Endothelial cell of umbilical vein (primary cell): ENCODE results near the gene RAB3C. TPM values are rescaled to one million over a fixed set of nuclear protein-coding genes. Genes with fewer than 3 reads are reported as not detected.

Experiments
- BruUV-seq: library from RNA; stranded (reverse); fragments of 400-500 nt; replicated peaks from 2 replicates; lab custom pipeline; 2021; lab: Mats Ljungman, UMichigan
- CTCF ChIA-PET: fragments of 300-600, 350-600 bp; sonication (Branson Sonifier 250); formaldehyde crosslinking; loops from one replicate; lab custom pipeline; 2021; ENCODE audit warnings: antibody characterized with exemption, inconsistent platforms; lab: Charles Lee
- POLR2A ChIA-PET: fragments of 300-600, 350-600 bp; sonication (Branson Sonifier 250); formaldehyde crosslinking; loops from one replicate; lab custom pipeline; 2021; ENCODE audit warnings: antibody characterized with exemption, inconsistent platforms; lab: Charles Lee
- DNase-seq: peaks from one replicate; pipeline ENCODE4 v3.0.0-alpha.2; 2011; ENCODE audit warnings: low read depth, low spot score
- FAIRE-seq: peaks from 2 replicates; lab custom pipeline; 2011; peaks lifted over from hg19 to GRCh38; lab: Jason Lieb, UNC
- H2AFZ ChIP-seq: 2 replicates; pipeline ENCODE4 v1.6.0; 2012; ENCODE audit warnings: low read depth, low read length, control low read depth, inconsistent platforms
- H3K27ac ChIP-seq: 2 replicates; pipeline ENCODE4 v1.5.1; 2011; ENCODE audit warnings: low read depth, mild to moderate bottlenecking, control low read depth, low read length, moderate library complexity; ENCODE audit not compliant: insufficient read depth
- H3K27me3 ChIP-seq, 2 experiments: 2 replicates each; pipeline versions ENCODE4 v1.6.0 to v1.6.1; 2011; ENCODE audit warnings: low read length in 2 of 2, mixed read lengths in 1 of 2; ENCODE audit not compliant: control insufficient read depth in 2 of 2, insufficient read depth in 2 of 2
- H3K36me3 ChIP-seq, 2 experiments: 2 replicates in 1 of 2; 3 replicates in 1 of 2; pipeline ENCODE4 v1.5.1; 2011; ENCODE audit warnings: low read length in 2 of 2, mild to moderate bottlenecking in 1 of 2, moderate library complexity in 1 of 2; ENCODE audit not compliant: control insufficient read depth in 2 of 2, insufficient read depth in 2 of 2; ENCODE audit errors: extremely low read depth in 1 of 2
- H3K4me1 ChIP-seq: 3 replicates; pipeline ENCODE4 v1.5.1; 2011; ENCODE audit warnings: mild to moderate bottlenecking, low read length; ENCODE audit not compliant: control insufficient read depth, insufficient read depth; ENCODE audit errors: extremely low read depth
- H3K4me2 ChIP-seq: 2 replicates; pipeline ENCODE4 v1.6.1; 2011; ENCODE audit warnings: low read length, control low read depth, mixed read lengths; ENCODE audit not compliant: insufficient read depth
- H3K4me3 ChIP-seq, 3 experiments: fragments of 200-600 bp in 1 of 3; sonication (generic), shearing (Covaris generic) in 1 of 3; replicated peaks in 1 of 3; 2 replicates each; pipeline ENCODE4 v1.5.1; 2011 to 2016; ENCODE audit warnings: control low read depth in 3 of 3, low read length in 3 of 3, mild to moderate bottlenecking in 2 of 3, inconsistent platforms in 1 of 3, low read depth in 1 of 3, moderate library complexity in 1 of 3; ENCODE audit not compliant: insufficient read depth in 1 of 3
- H3K79me2 ChIP-seq: 2 replicates; pipeline ENCODE4 v1.6.0; 2012; ENCODE audit warnings: low read length, inconsistent platforms; ENCODE audit not compliant: control insufficient read depth, insufficient read depth
- H3K9ac ChIP-seq: replicated peaks from 2 replicates; pipeline ENCODE3; 2011; ENCODE audit warnings: low read length, control low read depth; ENCODE audit not compliant: insufficient read depth; ENCODE audit errors: extremely low read depth
- H3K9me1 ChIP-seq: replicated peaks from 3 replicates; pipeline ENCODE4 v1.6.0; 2011; ENCODE audit warnings: mild to moderate bottlenecking, low read length; ENCODE audit not compliant: control insufficient read depth, insufficient read depth; ENCODE audit errors: extremely low read depth
- H3K9me3 ChIP-seq: replicated peaks from 2 replicates; pipeline ENCODE4 v1.5.1; 2012; ENCODE audit warnings: low read length, inconsistent platforms; ENCODE audit not compliant: control insufficient read depth, insufficient read depth
- H4K20me1 ChIP-seq: replicated peaks from 2 replicates; pipeline ENCODE3; 2011; ENCODE audit warnings: mild to moderate bottlenecking, low read length; ENCODE audit not compliant: control insufficient read depth, insufficient read depth; ENCODE audit errors: extremely low read depth
- CTCF ChIP-seq, 2 donors: IDR thresholded peaks; 1 replicate in 1 of 2; 2 replicates in 1 of 2; pipeline ENCODE4 v1.5.1; 2011; ENCODE audit warnings: low read length in 2 of 2, mild to moderate bottlenecking in 2 of 2, moderate library complexity in 2 of 2, control low read depth in 1 of 2, inconsistent platforms in 1 of 2, low read depth in 1 of 2; ENCODE audit not compliant: insufficient read depth in 1 of 2; ENCODE audit errors: extremely low read depth in 1 of 2
- EZH2 ChIP-seq: IDR thresholded peaks from 2 replicates; pipeline ENCODE4 v1.6.1; 2012; ENCODE audit warnings: borderline replicate concordance, low read depth, mild to moderate bottlenecking, moderate library complexity, low read length, inconsistent platforms; ENCODE audit not compliant: severe bottlenecking
- FOS ChIP-seq: IDR thresholded peaks from 2 replicates; pipeline ENCODE4 v1.6.1; 2011; ENCODE audit warnings: mild to moderate bottlenecking, low read length, moderate library complexity, borderline replicate concordance; ENCODE audit not compliant: insufficient read depth
- GATA2 ChIP-seq: IDR thresholded peaks from 2 replicates; pipeline ENCODE4 v1.7.0; 2011; ENCODE audit warnings: low read depth, mild to moderate bottlenecking, moderate library complexity, mixed read lengths, low read length; ENCODE audit not compliant: insufficient read length, insufficient read depth
- MAX ChIP-seq: IDR thresholded peaks from 2 replicates; pipeline ENCODE4 v1.6.1; 2011; ENCODE audit not compliant: insufficient read depth, insufficient read length
- MYC ChIP-seq: IDR thresholded peaks from one replicate; pipeline ENCODE4 v1.6.1; 2011; ENCODE audit warnings: mild to moderate bottlenecking, low read depth, low read length
- POLR2A ChIP-seq: IDR thresholded peaks from 2 replicates; pipeline ENCODE4 v1.6.1; 2012; ENCODE audit warnings: low read depth, mild to moderate bottlenecking, control low read depth, low read length
- POLR2AphosphoS5 ChIP-seq: IDR thresholded peaks from 2 replicates; pipeline ENCODE4 v1.6.1; 2012; ENCODE audit warnings: low read depth, mild to moderate bottlenecking, control low read depth, low read length, moderate library complexity; ENCODE audit not compliant: insufficient read depth
- dilution Hi-C: fragments of 300-500 bp; cut with MboI; formaldehyde crosslinking; loops from one replicate; pipeline ENCODE4 v1.15.0; 2019; ENCODE audit warnings: low sequenced_read_pairs; ENCODE audit not compliant: extremely low pct_ligation_motif_present
- intact Hi-C: fragments of 100-400 bp; cut with micrococcal nuclease; formaldehyde crosslinking; loops from one replicate; pipeline ENCODE4 v1.10.0; 2022
- polyA plus RNA-seq, 4 experiments: library from polyadenylated mRNA; depleted of rRNA in 3 of 4; stranded (reverse) in 3 of 4; unstranded in 1 of 4; fragments of >200 nt; gene quantifications; 2 replicates each; pipeline versions ENCODE4 v1.2.1 to v1.2.3, GENCODE V29; 2011 to 2012; ENCODE audit warnings: missing spikeins in 1 of 4
- total RNA-seq: library from RNA; stranded (reverse); gene quantifications from 2 replicates; pipeline ENCODE4 v1.2.3, GENCODE V29; 2021

RAB3C gene
- total and polyA plus RNA-seq, 2 donors (not counting 3 experiments of a cell fraction or from before 2014, with no cell fraction given) = 0.04 to 0.66 TPM

GRCh38 chr5:58714046-58714445 lies 131.2 kb downstream of the RAB3C start:
- dilution Hi-C loops = no loop called here
- TF ChIP-seq POLR2AphosphoS5 (no peak), POLR2A (no peak), MYC (no peak), GATA2 (no peak), FOS (no peak), MAX (no peak), EZH2 (no peak)
- DNase-seq (no peak), FAIRE-seq (no peak)
- ChIA-PET CTCF (no interaction called here), POLR2A (no interaction called here)
- no peak overlapping the region for H3K27ac ChIP-seq
- no peak overlapping the region for H3K9ac ChIP-seq
- no peak overlapping the region for H3K4me2 ChIP-seq
- H2AFZ ChIP-seq = no peak overlapping the region
- no peaks in the 10 kb centered on the region for H3K79me2 ChIP-seq
- no peaks in the 10 kb centered on the region for H3K36me3 ChIP-seq
- no peaks in the 10 kb centered on the region for H3K9me3 ChIP-seq
- intact Hi-C loops = no loop called here
- H3K27me3 ChIP-seq = no peaks in the 10 kb centered on the region
- H3K9me1 ChIP-seq = no peaks in the 10 kb centered on the region
- no peak overlapping the region for H3K4me3 ChIP-seq
- BruUV-seq = no TSS peak
- H4K20me1 ChIP-seq = no peaks in the 10 kb centered on the region
- no peaks in the 10 kb centered on the region for H3K4me1 ChIP-seq

GRCh38 chr5:58715997-58716656 lies 133.3 kb downstream of the RAB3C start:
- Histone ChIP-seq H3K9me1 (no peaks in the 10 kb centered on the region), H3K36me3 (no peaks in the 10 kb centered on the region), H3K4me3 (no peak overlapping the region), H3K79me2 (no peaks in the 10 kb centered on the region), H3K9ac (no peak overlapping the region), H4K20me1 (no peaks in the 10 kb centered on the region), H2AFZ (no peak overlapping the region), H3K9me3 (no peaks in the 10 kb centered on the region), H3K4me1 (no peaks in the 10 kb centered on the region), H3K4me2 (no peak overlapping the region), H3K27me3 (no peaks in the 10 kb centered on the region), H3K27ac (no peak overlapping the region)
- BruUV-seq = no TSS peak
- TF ChIP-seq MAX (no peak), POLR2AphosphoS5 (no peak), CTCF (IDR thresholded peaks at IDR 0.05; ENCODE audit: extremely low read depth in 1 of 2, insufficient read depth in 1 of 2, low read depth in 1 of 2, low read length in 2 of 2) (no peak), POLR2A (no peak)
- dilution Hi-C loops = no loop called here
- intact Hi-C loops = no loop called here
- FAIRE-seq = no peak
- CTCF ChIA-PET = interaction anchor here (0.7 kb wide), 1 partner anchor 9 kb away, joined by 3 read pairs; no protein-coding TSS in a partner anchor
- DNase-seq = no peak
- POLR2A ChIA-PET = no interaction called here
